GM23248 (cell line): Measurements from ENCODE around the gene RNF10. TPM values are rescaled to one million over a fixed set of nuclear protein-coding genes. Genes with fewer than 3 reads are reported as not detected.
A peak's percentile ranks its signal among the peaks of the same experiment; 100 is the strongest.

Experiments
- DNase-seq: peaks from one replicate; pipeline ENCODE4 v3.0.0-alpha.2; 2015
- H2AFZ ChIP-seq: fragments of 200-600 bp; sonication (generic); 2 replicates; pipeline ENCODE4 v1.6.1; 2016; ENCODE audit warnings: antibody characterized with exemption
- H3F3A ChIP-seq: fragments of 200-600 bp; sonication (generic); 2 replicates; pipeline ENCODE4 v1.6.1; 2016; ENCODE audit warnings: mild to moderate bottlenecking, antibody characterized with exemption, mixed run types; ENCODE audit not compliant: insufficient read depth
- H3K27ac ChIP-seq: fragments of 200-600 bp; sonication (generic); 2 replicates; pipeline ENCODE4 v1.5.1; 2016; ENCODE audit warnings: mild to moderate bottlenecking
- H3K27me3 ChIP-seq: fragments of 200-600 bp; sonication (generic); replicated peaks from 2 replicates; pipeline ENCODE4 v1.6.1; 2016; ENCODE audit warnings: mild to moderate bottlenecking; ENCODE audit not compliant: insufficient read depth
- H3K36me3 ChIP-seq: fragments of 200-600 bp; sonication (generic); 2 replicates; pipeline ENCODE4 v1.6.1; 2016; ENCODE audit warnings: low read depth, mild to moderate bottlenecking
- H3K4me1 ChIP-seq: fragments of 200-600 bp; sonication (generic); 2 replicates; pipeline ENCODE4 v1.6.1; 2016; ENCODE audit warnings: mild to moderate bottlenecking; ENCODE audit not compliant: insufficient read depth
- H3K4me2 ChIP-seq: fragments of 200-600 bp; sonication (generic); one replicate; pipeline ENCODE4 v1.6.1; 2016; ENCODE audit warnings: mild to moderate bottlenecking; ENCODE audit not compliant: unreplicated experiment
- H3K4me3 ChIP-seq: fragments of 200-600 bp; sonication (generic); 2 replicates; pipeline ENCODE4 v1.5.1; 2016; ENCODE audit warnings: mild to moderate bottlenecking
- H3K79me2 ChIP-seq: fragments of 200-600 bp; sonication (generic); 2 replicates; pipeline ENCODE4 v1.6.1; 2016; ENCODE audit warnings: mild to moderate bottlenecking; ENCODE audit not compliant: insufficient read depth
- H3K9ac ChIP-seq: fragments of 200-600 bp; sonication (generic); 2 replicates; pipeline ENCODE4 v1.6.1; 2016; ENCODE audit warnings: mild to moderate bottlenecking
- H3K9me2 ChIP-seq: fragments of 200-600 bp; sonication (generic); 2 replicates; pipeline ENCODE4 v1.6.1; 2016; ENCODE audit warnings: mixed run types, mild to moderate bottlenecking, moderate library complexity; ENCODE audit not compliant: insufficient read depth
- H3K9me3 ChIP-seq: fragments of 200-600 bp; sonication (generic); one replicate; pipeline ENCODE4 v1.6.1; 2017; ENCODE audit warnings: low read depth
- H4K20me1 ChIP-seq: fragments of 200-600 bp; sonication (generic); 2 replicates; pipeline ENCODE4 v1.6.0; 2016; ENCODE audit not compliant: insufficient read depth
- EZH2 ChIP-seq: fragments of 200-600 bp; sonication (generic); IDR thresholded peaks from 2 replicates; pipeline ENCODE4 v1.6.1; 2018; ENCODE audit warnings: antibody characterized with exemption, mild to moderate bottlenecking; ENCODE audit not compliant: insufficient read depth, poor library complexity, severe bottlenecking
- EZH2phosphoT487 ChIP-seq: fragments of 200-600 bp; sonication (generic); IDR thresholded peaks from 2 replicates; pipeline ENCODE4 v1.6.1; 2018; ENCODE audit warnings: antibody characterized with exemption, moderate library complexity, mild to moderate bottlenecking, low read depth; ENCODE audit not compliant: insufficient read depth
- WGBS, 2 experiments: methylation state at CpG; one replicate each; pipeline ENCODE4 v1.1.6; 2015 to 2017; ENCODE audit warnings: low lambda C conversion rate in 2 of 2, low coverage in 1 of 2; ENCODE audit errors: missing lambda C conversion rate in 2 of 2; 5-methylcytosine and 5-hydroxymethylcytosine counted together
- in situ Hi-C: fragments of 300-500 bp; cut with MboI; formaldehyde crosslinking; loops from 2 replicates; pipeline ENCODE4 v1.15.0; 2020
- polyA plus RNA-seq: library from polyadenylated mRNA; unstranded; fragments of >200 nt; fragmentation: Nextera tagmentation; extraction: Ambion mirVana; gene quantifications from 2 replicates; pipeline ENCODE4 v1.2.1, GENCODE V29; 2016
- total RNA-seq: library from RNA; depleted of rRNA; stranded (reverse); fragments of >200 nt; shearing (Covaris generic); gene quantifications from 2 replicates; pipeline ENCODE4 v1.2.3, GENCODE V29; 2014

Gene RNF10
- total and polyA plus RNA-seq, 2 experiments from 2014 or later = 69.3 to 130 TPM

DNA sequence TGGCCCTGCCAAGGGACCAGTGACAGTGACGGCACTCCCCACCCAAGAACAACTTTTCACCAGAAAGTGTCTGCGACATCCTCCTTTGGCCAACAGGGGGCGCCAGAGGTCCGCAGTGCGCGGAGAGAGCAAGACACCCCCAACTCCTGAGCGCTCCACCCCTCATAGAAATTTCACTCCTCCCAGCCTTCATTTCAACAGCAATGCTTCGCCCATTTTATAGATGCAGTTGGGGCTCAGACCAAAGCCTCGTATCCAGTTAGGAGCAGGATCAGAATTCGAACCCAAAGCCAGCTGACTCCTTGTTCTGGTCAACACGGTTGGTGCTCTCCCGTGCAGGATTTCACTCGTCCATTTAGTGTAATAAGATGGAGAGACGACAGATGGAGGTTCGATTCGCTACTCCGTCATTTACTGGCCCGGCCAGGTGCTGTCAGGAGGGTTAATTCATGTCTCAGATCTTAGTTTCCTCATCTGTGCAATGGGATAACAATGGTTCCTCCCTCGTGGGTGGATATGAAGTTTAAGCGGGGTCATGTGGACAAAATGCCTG, 49.4 kb downstream of the RNF10 start:
- peak overlapping the region; percentile 68 for H3K4me3 ChIP-seq
- H3K4me1 ChIP-seq = peaks cover 7% of the 10 kb centered on the region; the same call in 1 of the 2 replicates
- peak overlapping the region; percentile 83 for H2AFZ ChIP-seq
- H3K79me2 ChIP-seq = peaks cover 19% of the 10 kb centered on the region
- no peak for TF ChIP-seq EZH2phosphoT487
- TF ChIP-seq EZH2 = no peak
- peak; percentile 85 for DNase-seq
- WGBS, 2 experiments = 11 to 12% methylated on average over 20 of the region's 20 CpGs
- in situ Hi-C loops = loop anchor here (10.0 kb wide), 2 partner anchors 131 to 391 kb away; partner anchors contain the start of genes HNF1A and UNC119B
- no peaks in the 10 kb centered on the region for H3K9me3 ChIP-seq
- H3K27me3 ChIP-seq = no peaks in the 10 kb centered on the region
- H3K36me3 ChIP-seq = no peaks in the 10 kb centered on the region
- peak overlapping the region; percentile 15; the same call in 1 of the 2 replicates for H3K9ac ChIP-seq
- H3K4me2 ChIP-seq = peak overlapping the region; percentile 81
- H3K27ac ChIP-seq = no peak overlapping the region
- no peaks in the 10 kb centered on the region for H3K9me2 ChIP-seq
- no peaks in the 10 kb centered on the region; the same call in 1 of the 2 replicates for H3F3A ChIP-seq
- no peaks in the 10 kb centered on the region for H4K20me1 ChIP-seq

DNA sequence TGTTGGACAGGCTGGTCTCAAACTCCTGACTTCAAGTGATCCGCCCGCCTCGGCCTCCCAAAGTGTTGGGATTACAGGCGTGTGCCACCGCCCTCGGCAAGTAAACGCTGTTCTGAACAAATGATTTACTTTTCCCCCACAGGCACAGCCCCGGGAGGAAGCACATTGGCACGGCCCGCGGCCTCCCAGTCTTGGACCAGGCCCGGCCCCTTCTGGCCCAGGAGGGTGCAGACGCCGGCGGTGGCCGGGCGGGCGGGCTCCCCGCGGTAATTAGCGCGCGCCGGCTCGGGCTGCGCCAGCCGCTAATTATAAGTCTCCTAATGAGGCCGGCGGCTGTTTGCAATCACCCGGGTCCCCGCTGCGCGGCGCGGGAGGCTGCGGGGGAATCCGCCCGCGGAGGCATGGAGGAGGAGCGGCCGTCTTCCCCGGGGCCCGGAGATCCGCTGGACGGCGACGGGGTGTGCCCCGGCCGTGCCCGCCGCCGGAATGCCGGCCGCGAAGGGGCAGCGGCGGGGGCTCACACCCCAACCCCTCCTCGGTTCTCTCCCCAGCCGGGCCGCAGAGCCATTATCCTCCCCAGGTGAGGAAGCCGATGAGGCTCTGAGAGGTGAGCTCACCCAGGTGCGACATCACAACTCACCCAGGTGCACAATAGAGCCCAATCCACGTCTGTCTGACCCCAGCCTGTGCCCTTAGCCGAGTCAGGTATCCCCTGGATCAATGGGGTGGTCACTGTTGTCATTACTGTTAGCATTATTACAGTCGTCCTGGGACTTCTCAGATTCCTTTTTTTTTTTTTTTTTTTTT, 50.4 kb downstream of the RNF10 start:
- peak overlapping the region; percentile 83 for H2AFZ ChIP-seq
- DNase-seq = peak; percentile 58
- peaks cover 7% of the 10 kb centered on the region; the same call in 1 of the 2 replicates for H3K4me1 ChIP-seq
- no peaks in the 10 kb centered on the region; the same call in 1 of the 2 replicates for H3F3A ChIP-seq
- 2 to 3% methylated on average over 48 to 62 of the region's 65 CpGs for WGBS, 2 experiments
- no peak for TF ChIP-seq EZH2
- no peak for TF ChIP-seq EZH2phosphoT487
- H3K79me2 ChIP-seq = peaks cover 15% of the 10 kb centered on the region
- no peak overlapping the region for H3K27ac ChIP-seq
- no peaks in the 10 kb centered on the region for H3K9me3 ChIP-seq
- peak overlapping the region; percentile 68 for H3K4me3 ChIP-seq
- in situ Hi-C loops = loop anchor here (10.0 kb wide), 2 partner anchors 130 to 390 kb away; partner anchors contain the start of genes HNF1A and UNC119B
- no peaks in the 10 kb centered on the region for H3K9me2 ChIP-seq
- H3K9ac ChIP-seq = peak overlapping the region; percentile 26; the same call in 1 of the 2 replicates
- peak overlapping the region; percentile 81 for H3K4me2 ChIP-seq
- H3K27me3 ChIP-seq = no peaks in the 10 kb centered on the region
- H4K20me1 ChIP-seq = no peaks in the 10 kb centered on the region
- no peaks in the 10 kb centered on the region for H3K36me3 ChIP-seq

DNA sequence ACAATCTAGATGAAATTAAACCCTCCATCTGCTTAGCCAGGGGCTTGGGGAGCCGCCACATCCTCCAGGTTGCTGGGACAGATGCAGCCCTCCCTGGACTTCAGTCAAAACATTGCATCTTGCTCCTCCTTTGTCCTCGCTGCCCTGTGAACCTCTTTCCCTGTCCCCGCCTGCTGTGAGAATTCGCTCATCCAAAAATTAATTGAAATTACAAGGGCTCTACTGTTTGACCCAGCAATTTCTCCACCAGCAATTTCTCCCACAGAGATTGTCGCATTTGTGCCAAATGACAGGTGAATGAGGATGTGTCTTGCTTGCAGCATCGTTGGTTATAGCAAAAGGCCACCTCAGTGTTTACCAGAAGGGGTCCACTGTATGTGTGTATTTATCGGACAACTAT, 52.0 kb downstream of the RNF10 start:
- Histone ChIP-seq H3K27ac (no peak overlapping the region), H3K36me3 (no peaks in the 10 kb centered on the region), H3K27me3 (no peaks in the 10 kb centered on the region), H3K9ac (no peak overlapping the region), H3K9me3 (no peaks in the 10 kb centered on the region), H3K79me2 (no peaks in the 10 kb centered on the region), H2AFZ (no peak overlapping the region), H3K4me2 (no peak overlapping the region), H4K20me1 (no peaks in the 10 kb centered on the region), H3F3A (no peaks in the 10 kb centered on the region), H3K4me1 (no peaks in the 10 kb centered on the region), H3K4me3 (no peak overlapping the region), H3K9me2 (no peaks in the 10 kb centered on the region)
- DNase-seq = no peak
- 71% methylated on average over 7 of the region's 7 CpGs for WGBS, 2 experiments
- TF ChIP-seq EZH2phosphoT487 (no peak), EZH2 (no peak)
- in situ Hi-C loops = loop anchor here (10.0 kb wide), 2 partner anchors 129 to 389 kb away; partner anchors contain the start of genes HNF1A and UNC119B

DNA sequence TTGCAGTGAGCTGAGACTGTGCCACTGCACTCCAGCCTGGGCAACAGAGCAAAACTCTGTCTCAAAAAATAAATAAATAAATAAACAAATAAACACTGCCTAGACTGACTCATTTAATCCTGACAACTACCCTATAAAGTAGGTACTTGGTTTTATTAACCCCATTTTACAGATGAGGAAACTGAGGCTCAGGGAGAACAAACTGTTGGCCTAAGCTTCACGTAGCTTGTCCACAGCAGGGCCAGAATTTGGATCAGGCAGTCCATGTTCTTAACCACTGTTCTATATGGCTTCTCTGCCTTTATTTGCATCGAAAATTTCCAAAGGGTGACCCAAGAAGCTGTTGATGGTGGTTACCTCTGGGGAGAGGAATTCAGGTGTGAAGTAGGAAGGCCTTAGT, 52.7 kb downstream of the RNF10 start:
- Histone ChIP-seq H3F3A (no peaks in the 10 kb centered on the region), H3K4me3 (no peak overlapping the region), H3K79me2 (no peaks in the 10 kb centered on the region), H2AFZ (no peak overlapping the region), H3K4me1 (no peaks in the 10 kb centered on the region), H3K9ac (no peak overlapping the region), H3K27ac (no peak overlapping the region), H3K36me3 (no peaks in the 10 kb centered on the region), H4K20me1 (no peaks in the 10 kb centered on the region), H3K9me3 (no peaks in the 10 kb centered on the region), H3K4me2 (no peak overlapping the region), H3K27me3 (no peaks in the 10 kb centered on the region), H3K9me2 (no peaks in the 10 kb centered on the region)
- TF ChIP-seq EZH2phosphoT487 (no peak), EZH2 (no peak)
- in situ Hi-C loops = loop anchor here (10.0 kb wide), 2 partner anchors 128 to 388 kb away; partner anchors contain the start of genes HNF1A and UNC119B
- WGBS, 2 experiments = 92 to 98% methylated on average over 2 of the region's 2 CpGs
- DNase-seq = no peak
